ENCODE results near the gene ZNF219.

GRCh38 chr14:21083565-21084325, 14.7 kb downstream of the ZNF219 start:
- TF ChIP-seq CTCF (IDR thresholded peaks at IDR 0.05): no peak
- TF ChIP-seq POLR2AphosphoS5 (IDR thresholded peaks at IDR 0.05; ENCODE audit: low read depth, low read length): no peak
- no peak for TF ChIP-seq REST (IDR thresholded peaks at IDR 0.05; ENCODE audit: insufficient read depth in 1 of 2, low read depth in 2 of 2, low read length in 1 of 2)
- TF ChIP-seq TCF7L2 (IDR thresholded peaks at IDR 0.05; ENCODE audit: low read depth, low read length): no peak

Measured in Panc1 (cell line).